Osteocyte (in vitro differentiated cells): ENCODE results near the gene ATP1B3. TPM values are rescaled to one million over a fixed set of nuclear protein-coding genes. Genes with fewer than 3 reads are reported as not detected.
A peak's percentile ranks its signal among the peaks of the same experiment; 100 is the strongest.
"Not testable (repeated sequence)": the region's sequence is repeated elsewhere in the genome, so short reads cannot be mapped to it uniquely, and the experiment has no call there.

ENCODE experiments used
- DNase-seq: peaks from one replicate; pipeline ENCODE4 v3.0.0; 2021; ENCODE audit warnings: mixed read lengths; ENCODE audit not compliant: unreplicated experiment; ENCODE audit errors: extremely low spot score
- H3K27ac Mint-ChIP-seq: one replicate; pipeline ENCODE4 v1.8.0; 2021; ENCODE audit warnings: mild to moderate bottlenecking, mixed read lengths; ENCODE audit not compliant: unreplicated experiment
- H3K27me3 Mint-ChIP-seq: one replicate; pipeline ENCODE4 v1.8.0; 2021; ENCODE audit warnings: mixed read lengths; ENCODE audit not compliant: unreplicated experiment
- H3K36me3 Mint-ChIP-seq: one replicate; pipeline ENCODE4 v1.8.0; 2021; ENCODE audit warnings: mixed read lengths; ENCODE audit not compliant: unreplicated experiment
- H3K4me1 Mint-ChIP-seq: one replicate; pipeline ENCODE4 v1.8.0; 2021; ENCODE audit warnings: mixed read lengths; ENCODE audit not compliant: unreplicated experiment
- H3K4me3 Mint-ChIP-seq: one replicate; pipeline ENCODE4 v1.8.0; 2021; ENCODE audit warnings: mild to moderate bottlenecking, moderate library complexity, mixed read lengths; ENCODE audit not compliant: unreplicated experiment
- H3K9me3 Mint-ChIP-seq: one replicate; pipeline ENCODE4 v1.8.0; 2021; ENCODE audit warnings: mixed read lengths; ENCODE audit not compliant: unreplicated experiment
- CTCF ChIP-seq: fragments of 200-600 bp; sonication (generic); IDR thresholded peaks from 2 replicates; pipeline ENCODE4 v1.5.0; 2021; ENCODE audit warnings: antibody characterized with exemption, mild to moderate bottlenecking, moderate library complexity
- total RNA-seq: library from RNA; stranded (reverse); gene quantifications from 2 replicates; pipeline ENCODE4 v1.2.1, GENCODE V29; 2021

The ATP1B3 gene
- total RNA-seq, 1 donor from 2014 or later: 139 TPM

- Mint-ChIP-seq H3K36me3 (peaks cover 40% of the 10 kb centered on the region), H3K9me3 (no peaks in the 10 kb centered on the region), H3K4me1 (no peaks in the 10 kb centered on the region), H3K27me3 (no peaks in the 10 kb centered on the region), H3K27ac (no peak overlapping the region), H3K4me3 (no peak overlapping the region)
- no peak for TF ChIP-seq CTCF
- DNase-seq: no peak
These were observed 27.8 kb downstream of the ATP1B3 start for GRCh38 chr3:141904203-141904602.

GRCh38 chr3:141905129-141905528, 28.7 kb downstream of the ATP1B3 start:
- peaks cover 44% of the 10 kb centered on the region for H3K36me3 Mint-ChIP-seq
- no peaks in the 10 kb centered on the region for H3K9me3 Mint-ChIP-seq
- TF ChIP-seq CTCF: no peak
- H3K27ac Mint-ChIP-seq: no peak overlapping the region
- no peak for DNase-seq
- H3K4me1 Mint-ChIP-seq: no peaks in the 10 kb centered on the region
- H3K4me3 Mint-ChIP-seq: no peak overlapping the region
- H3K27me3 Mint-ChIP-seq: no peaks in the 10 kb centered on the region

- H3K36me3 Mint-ChIP-seq: peaks cover 56% of the 10 kb centered on the region
- TF ChIP-seq CTCF: no peak
- H3K27ac Mint-ChIP-seq: no peak overlapping the region
- H3K9me3 Mint-ChIP-seq: peaks cover 4% of the 10 kb centered on the region
- no peak for DNase-seq
- no peak overlapping the region for H3K4me3 Mint-ChIP-seq
- H3K27me3 Mint-ChIP-seq: no peaks in the 10 kb centered on the region
- no peaks in the 10 kb centered on the region for H3K4me1 Mint-ChIP-seq
These were observed 33.0 kb downstream of the ATP1B3 start for GRCh38 chr3:141909408-141909807.

GRCh38 chr3:141909986-141910385, 33.5 kb downstream of the ATP1B3 start:
- not testable (repeated sequence) for H3K27me3 Mint-ChIP-seq, H3K9me3 Mint-ChIP-seq, DNase-seq, H3K4me1 Mint-ChIP-seq, H3K27ac Mint-ChIP-seq, H3K4me3 Mint-ChIP-seq
- H3K36me3 Mint-ChIP-seq: peaks cover 53% of the 10 kb centered on the region

GRCh38 chr3:141913150-141913811, 36.8 kb downstream of the ATP1B3 start:
- TF ChIP-seq CTCF: peak; percentile 65
- H3K4me3 Mint-ChIP-seq: no peak overlapping the region
- H3K36me3 Mint-ChIP-seq: peaks cover 43% of the 10 kb centered on the region
- peaks cover 4% of the 10 kb centered on the region for H3K9me3 Mint-ChIP-seq
- H3K27ac Mint-ChIP-seq: no peak overlapping the region
- no peaks in the 10 kb centered on the region for H3K4me1 Mint-ChIP-seq
- H3K27me3 Mint-ChIP-seq: no peaks in the 10 kb centered on the region
- no peak for DNase-seq
